Ectodermal cell (in vitro differentiated cells): ENCODE measurements around the gene COL27A1.

Experiments used
- H3K27ac ChIP-seq: 2 replicates; pipeline ENCODE4 v1.7.0; 2013; ENCODE audit warnings: mild to moderate bottlenecking, low read depth, low read length; ENCODE audit not compliant: insufficient read depth, poor library complexity, severe bottlenecking
- H3K27me3 ChIP-seq: 2 replicates; pipeline ENCODE4 v1.7.0; 2013; ENCODE audit warnings: mild to moderate bottlenecking, low read length; ENCODE audit not compliant: insufficient read depth, control insufficient read depth, poor library complexity, severe bottlenecking
- H3K36me3 ChIP-seq: one replicate; pipeline ENCODE4 v1.7.0; 2013; ENCODE audit warnings: low read length; ENCODE audit not compliant: control insufficient read depth, insufficient read depth
- H3K4me1 ChIP-seq: one replicate; pipeline ENCODE4 v1.7.0; 2013; ENCODE audit warnings: low read length; ENCODE audit not compliant: control insufficient read depth, insufficient read depth
- H3K4me3 ChIP-seq: 2 replicates; pipeline ENCODE4 v1.7.0; 2013; ENCODE audit warnings: low read depth, low read length, control low read depth; ENCODE audit not compliant: insufficient read depth
- H3K9me3 ChIP-seq: 2 replicates; pipeline ENCODE4 v1.7.0; 2013; ENCODE audit warnings: mild to moderate bottlenecking, low read length, moderate library complexity; ENCODE audit not compliant: control insufficient read depth
- WGBS, 2 experiments: methylation state at CpG; one replicate each; pipeline ENCODE4 v1.1.7; 2013; ENCODE audit warnings: missing lambda C conversion rate in 2 of 2; 5-methylcytosine and 5-hydroxymethylcytosine counted together

The COL27A1 gene

DNA sequence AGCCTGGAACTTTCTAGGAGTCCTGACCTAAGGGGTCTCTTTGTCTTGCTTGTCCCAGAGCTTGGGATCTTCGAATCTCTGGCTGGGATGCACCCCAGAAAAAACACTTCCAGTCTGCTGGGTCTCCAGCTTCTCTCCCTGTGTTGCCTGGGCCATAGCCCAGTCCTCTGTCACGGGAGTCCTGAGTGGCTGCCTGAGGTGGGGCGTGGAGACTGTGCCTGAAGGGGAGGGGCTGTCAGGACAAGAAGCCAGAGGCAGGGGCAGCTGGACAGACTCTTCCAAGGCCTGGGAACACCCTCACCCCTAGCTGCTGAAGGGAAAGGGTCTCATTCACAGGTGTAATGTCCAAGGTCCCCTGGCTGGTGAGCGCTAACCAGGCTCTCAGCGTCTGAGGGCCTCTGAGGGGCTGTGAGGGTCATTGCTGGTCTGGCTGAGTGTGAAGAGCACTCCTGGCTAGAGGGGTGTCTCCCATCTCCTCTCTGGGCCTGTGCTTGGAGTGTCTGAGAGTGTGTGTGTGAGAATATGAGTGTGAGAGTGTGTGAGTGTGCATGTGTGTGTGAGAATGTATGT is 20.4 kb upstream of the COL27A1 start:
- WGBS, 2 experiments = 85 to 86% methylated on average over 5 of the region's 5 CpGs
- H3K27me3 ChIP-seq = no peaks in the 10 kb centered on the region

DNA sequence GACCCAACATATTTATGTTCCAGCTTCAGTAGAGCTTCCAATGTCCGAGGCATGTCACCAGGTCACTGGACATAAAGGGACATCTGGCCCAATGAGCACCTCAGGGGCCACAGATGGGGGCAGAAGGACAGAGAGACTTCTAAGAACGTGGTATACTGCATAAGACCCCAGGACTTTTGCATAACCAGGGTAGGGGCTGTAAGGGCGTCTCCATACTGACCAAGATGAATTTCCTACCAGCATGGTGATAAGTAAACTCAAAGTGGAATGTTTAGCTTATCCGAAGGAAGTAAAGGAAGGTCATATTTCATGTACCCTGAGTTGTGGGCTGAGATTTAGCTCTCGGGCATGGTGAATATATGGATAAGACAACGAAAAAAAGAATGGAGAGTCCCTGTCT is 17.5 kb upstream of the COL27A1 start:
- WGBS, 2 experiments = 88 to 91% methylated on average over 6 of the region's 6 CpGs
- H3K4me1 ChIP-seq = no peaks in the 10 kb centered on the region
- no peaks in the 10 kb centered on the region for H3K9me3 ChIP-seq
- H3K27me3 ChIP-seq = no peaks in the 10 kb centered on the region
- no peak overlapping the region for H3K27ac ChIP-seq
- no peaks in the 10 kb centered on the region for H3K36me3 ChIP-seq
- no peak overlapping the region for H3K4me3 ChIP-seq

More for the DNA sequence above, 20.4 kb upstream of the COL27A1 start:
- Histone ChIP-seq H3K4me1 (no peaks in the 10 kb centered on the region), H3K27ac (no peak overlapping the region), H3K4me3 (no peak overlapping the region), H3K9me3 (no peaks in the 10 kb centered on the region), H3K36me3 (no peaks in the 10 kb centered on the region)

DNA sequence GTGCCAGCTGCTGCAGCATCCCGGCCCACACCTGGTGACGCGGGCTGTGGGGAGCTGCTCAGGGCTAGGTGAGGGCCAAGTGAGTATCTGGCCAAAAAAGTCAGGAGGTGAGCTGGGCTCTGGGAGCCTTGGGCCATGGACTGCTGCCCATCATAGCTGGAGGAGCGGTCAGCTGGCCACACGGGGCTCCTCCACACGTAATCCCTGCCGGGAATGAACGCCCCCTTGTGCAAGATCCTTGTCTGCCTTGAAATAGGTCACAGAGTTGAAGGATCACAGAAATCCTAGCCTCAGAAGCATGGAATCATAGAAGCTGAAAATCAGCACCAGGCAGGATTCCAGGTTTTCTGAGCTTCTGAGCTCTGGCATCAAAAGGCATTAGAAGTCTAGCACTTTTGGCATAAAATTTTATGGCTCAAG is 16.8 kb upstream of the COL27A1 start:
- Histone ChIP-seq H3K4me3 (no peak overlapping the region), H3K4me1 (no peaks in the 10 kb centered on the region), H3K27ac (no peak overlapping the region), H3K27me3 (no peaks in the 10 kb centered on the region), H3K36me3 (no peaks in the 10 kb centered on the region), H3K9me3 (no peaks in the 10 kb centered on the region)
- WGBS, 2 experiments = 90 to 92% methylated on average over 8 of the region's 8 CpGs

DNA sequence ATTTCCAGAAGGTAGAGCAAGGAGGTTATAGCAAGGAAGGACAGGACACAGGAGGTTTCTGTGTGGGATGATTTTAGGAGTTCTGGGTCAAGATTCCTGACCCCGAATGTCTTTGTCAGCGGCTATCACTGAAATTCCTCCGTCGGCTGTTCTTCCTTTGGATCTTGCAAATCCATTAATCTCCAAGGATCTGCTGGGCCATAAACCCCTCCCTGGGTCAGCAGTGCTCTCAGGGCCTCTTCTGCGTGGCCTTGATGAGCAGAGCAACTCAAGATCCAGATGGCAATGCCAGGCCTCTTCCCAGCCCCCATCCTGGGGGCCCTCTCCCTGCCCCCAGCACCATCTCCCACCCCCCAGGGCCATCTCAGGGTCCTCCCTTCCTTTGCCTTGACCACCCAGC is 16.3 kb upstream of the COL27A1 start:
- no peaks in the 10 kb centered on the region for H3K9me3 ChIP-seq
- WGBS, 2 experiments = 92 to 93% methylated on average over 5 of the region's 5 CpGs
- no peaks in the 10 kb centered on the region for H3K4me1 ChIP-seq
- no peak overlapping the region for H3K4me3 ChIP-seq
- no peaks in the 10 kb centered on the region for H3K27me3 ChIP-seq
- no peak overlapping the region for H3K27ac ChIP-seq
- H3K36me3 ChIP-seq = no peaks in the 10 kb centered on the region

DNA sequence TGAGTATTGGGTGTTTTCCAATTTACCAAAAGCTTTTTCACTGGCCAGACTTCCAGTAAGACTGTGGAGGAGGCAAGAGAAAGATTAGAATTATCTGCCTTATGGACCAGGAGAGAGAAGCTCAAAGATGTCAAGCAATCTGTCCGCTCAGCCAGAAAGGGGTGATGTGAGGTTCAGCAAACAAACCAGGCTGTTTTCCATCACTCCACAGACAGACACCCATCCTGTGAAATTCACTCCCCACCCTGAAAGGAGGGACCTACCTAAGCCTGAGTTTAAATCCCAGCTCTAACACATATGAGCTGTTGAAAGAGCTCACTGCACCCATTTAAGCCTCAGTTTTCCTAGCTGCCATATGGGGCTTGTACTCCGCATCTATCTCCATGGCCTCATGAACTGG is 14.9 kb upstream of the COL27A1 start:
- H3K36me3 ChIP-seq = no peaks in the 10 kb centered on the region
- no peak overlapping the region for H3K4me3 ChIP-seq
- H3K9me3 ChIP-seq = no peaks in the 10 kb centered on the region
- H3K27ac ChIP-seq = no peak overlapping the region
- H3K4me1 ChIP-seq = no peaks in the 10 kb centered on the region
- 93 to 100% methylated on average over 2 of the region's 2 CpGs for WGBS, 2 experiments
- no peaks in the 10 kb centered on the region for H3K27me3 ChIP-seq

DNA sequence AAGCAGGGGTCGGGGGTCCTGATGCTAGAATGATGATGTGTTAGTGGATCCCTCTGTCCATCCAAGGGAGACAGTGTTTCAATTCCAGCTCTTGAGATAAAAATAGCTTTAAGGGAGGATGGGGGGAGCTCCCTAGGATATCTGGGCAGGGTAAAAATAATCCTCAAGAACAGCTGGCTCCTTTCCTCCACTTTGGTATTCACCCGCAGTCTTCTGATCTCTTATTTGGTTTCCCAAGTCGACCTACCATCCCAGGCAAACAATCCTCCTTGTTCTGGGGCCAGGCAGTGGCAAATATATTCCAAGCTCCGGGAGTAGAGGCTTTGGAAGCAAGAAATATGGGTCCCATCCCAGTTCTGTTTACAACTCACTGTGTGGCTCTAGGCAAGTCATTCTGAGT is 14.5 kb upstream of the COL27A1 start:
- H3K27me3 ChIP-seq = no peaks in the 10 kb centered on the region
- H3K9me3 ChIP-seq = no peaks in the 10 kb centered on the region
- 84 to 86% methylated on average over 4 of the region's 4 CpGs for WGBS, 2 experiments
- H3K4me1 ChIP-seq = no peaks in the 10 kb centered on the region
- no peaks in the 10 kb centered on the region for H3K36me3 ChIP-seq
- no peak overlapping the region for H3K27ac ChIP-seq
- H3K4me3 ChIP-seq = no peak overlapping the region

DNA sequence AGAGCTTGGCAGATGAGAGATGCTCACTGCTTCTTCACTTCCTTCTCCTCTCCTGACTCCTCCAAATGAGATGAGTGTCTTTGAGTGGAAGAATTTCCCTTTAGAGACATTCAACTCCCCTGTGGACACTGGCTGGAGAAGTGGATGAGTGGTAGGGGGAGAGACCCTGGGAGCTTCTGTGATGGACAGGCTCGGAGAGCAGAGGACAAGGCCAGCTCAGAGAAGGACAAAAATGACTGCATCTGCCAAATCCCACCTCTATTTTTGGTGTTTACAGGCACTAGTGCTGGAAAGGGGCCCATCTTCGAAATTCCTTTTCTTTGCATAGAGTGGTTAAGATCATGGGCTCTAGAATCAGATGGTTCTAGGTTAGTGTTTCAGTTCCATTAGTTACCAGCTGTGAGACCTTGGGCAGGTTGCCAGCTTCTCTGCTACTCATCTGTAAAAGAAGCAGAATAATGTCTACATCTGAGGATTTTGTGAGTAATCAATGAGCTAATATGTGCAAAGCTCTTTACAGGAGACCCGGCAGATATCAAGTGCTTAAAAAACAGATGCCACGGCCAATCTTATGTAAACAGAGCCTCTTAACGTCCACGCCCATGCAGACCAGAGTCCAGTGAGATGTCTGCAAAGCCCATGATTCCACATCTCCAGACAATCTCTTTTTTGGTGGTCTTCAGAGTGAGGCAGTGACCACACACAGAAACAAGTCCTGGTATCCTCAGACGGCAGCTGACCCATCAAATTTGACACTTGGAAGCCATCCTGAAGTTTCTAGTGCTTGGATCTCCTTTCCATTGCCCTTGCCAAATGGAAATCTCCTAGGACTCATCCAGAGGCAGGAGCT is 13.6 kb upstream of the COL27A1 start:
- no peaks in the 10 kb centered on the region for H3K9me3 ChIP-seq
- 91 to 92% methylated on average over 7 of the region's 7 CpGs for WGBS, 2 experiments
- H3K4me1 ChIP-seq = no peaks in the 10 kb centered on the region

DNA sequence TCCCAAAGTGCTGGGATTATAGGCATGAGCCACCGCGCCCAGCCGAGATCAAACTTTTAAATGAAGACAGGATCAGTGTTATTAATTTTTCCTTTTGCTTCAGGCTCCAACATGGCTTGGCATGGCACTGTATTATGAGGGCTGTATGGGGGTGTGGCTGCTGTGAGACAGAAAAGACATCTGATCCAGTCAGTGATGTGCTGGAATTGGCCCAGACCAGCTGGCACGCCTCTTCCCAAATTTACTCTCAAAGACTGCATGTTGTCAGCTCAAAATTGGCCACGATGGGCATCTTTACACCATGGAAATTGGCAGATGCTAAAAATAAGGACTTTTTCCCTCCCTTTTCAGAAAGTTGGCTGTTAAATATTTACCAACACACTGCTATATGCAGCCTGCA is 12.1 kb upstream of the COL27A1 start:
- Histone ChIP-seq H3K36me3 (no peaks in the 10 kb centered on the region), H3K4me1 (no peaks in the 10 kb centered on the region), H3K9me3 (no peaks in the 10 kb centered on the region), H3K4me3 (no peak overlapping the region), H3K27ac (no peak overlapping the region), H3K27me3 (no peaks in the 10 kb centered on the region)
- WGBS, 2 experiments = 92 to 98% methylated on average over 5 of the region's 5 CpGs

More for the DNA sequence above, 13.6 kb upstream of the COL27A1 start:
- Histone ChIP-seq H3K36me3 (no peaks in the 10 kb centered on the region), H3K27me3 (no peaks in the 10 kb centered on the region), H3K27ac (no peak overlapping the region), H3K4me3 (no peak overlapping the region)

DNA sequence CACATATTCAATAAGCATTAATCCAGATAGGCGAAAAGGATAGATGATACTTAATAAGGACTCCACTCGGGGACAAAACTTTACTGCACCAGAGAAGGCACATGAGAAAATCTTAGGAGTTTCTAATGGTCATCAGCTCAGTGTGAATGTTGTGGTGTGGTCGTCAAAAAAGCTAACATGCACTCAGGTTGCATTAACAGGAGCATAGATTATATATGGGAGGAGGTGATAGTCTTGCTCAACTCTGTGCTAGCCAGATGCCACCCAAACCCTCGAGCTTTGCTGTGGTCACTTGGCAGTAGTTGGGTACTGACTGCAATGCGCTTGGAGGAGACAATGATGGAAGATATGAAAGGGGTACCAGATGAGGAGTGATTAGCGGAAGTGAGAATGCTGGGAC is 8.6 kb upstream of the COL27A1 start:
- no peak overlapping the region for H3K4me3 ChIP-seq
- H3K9me3 ChIP-seq = no peaks in the 10 kb centered on the region
- H3K36me3 ChIP-seq = no peaks in the 10 kb centered on the region
- no peaks in the 10 kb centered on the region for H3K4me1 ChIP-seq
- H3K27me3 ChIP-seq = no peaks in the 10 kb centered on the region
- H3K27ac ChIP-seq = no peak overlapping the region
- WGBS, 2 experiments = 89 to 94% methylated on average over 6 of the region's 6 CpGs

DNA sequence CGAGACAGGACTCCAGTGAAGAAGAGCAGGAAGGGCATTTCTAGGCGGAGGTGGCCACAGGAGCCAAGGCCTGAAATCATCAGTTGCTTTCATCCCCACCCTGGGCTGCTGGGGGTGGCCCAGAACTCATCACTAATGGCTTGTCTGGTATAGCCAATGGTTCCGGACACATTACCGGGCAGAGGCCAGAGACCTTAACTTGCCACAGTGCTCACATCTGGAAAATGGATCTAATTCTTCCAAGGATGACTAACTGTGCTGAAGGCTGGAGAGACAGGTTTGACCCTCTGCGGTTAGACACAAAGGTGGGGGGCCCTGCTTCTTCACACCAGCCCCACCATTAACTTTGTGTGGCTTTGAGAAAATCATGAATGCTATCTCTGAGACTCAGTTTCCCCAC is 6.2 kb upstream of the COL27A1 start:
- Histone ChIP-seq H3K27me3 (peaks cover 13% of the 10 kb centered on the region), H3K4me1 (no peaks in the 10 kb centered on the region), H3K9me3 (no peaks in the 10 kb centered on the region), H3K27ac (no peak overlapping the region), H3K36me3 (no peaks in the 10 kb centered on the region), H3K4me3 (no peak overlapping the region)
- WGBS, 2 experiments = 95 to 96% methylated on average over 5 of the region's 5 CpGs
